HG02870 (cell line): Measurements from ENCODE around the gene ZBTB7C.

Experiments used
- ATAC-seq: cut with Tn5 transposase; IDR thresholded peaks from one replicate; pipeline ENCODE4 v1.9.1; 2021; ENCODE audit warnings: mild to moderate bottlenecking, moderate library complexity; ENCODE audit not compliant: unreplicated experiment

The ZBTB7C gene

DNA sequence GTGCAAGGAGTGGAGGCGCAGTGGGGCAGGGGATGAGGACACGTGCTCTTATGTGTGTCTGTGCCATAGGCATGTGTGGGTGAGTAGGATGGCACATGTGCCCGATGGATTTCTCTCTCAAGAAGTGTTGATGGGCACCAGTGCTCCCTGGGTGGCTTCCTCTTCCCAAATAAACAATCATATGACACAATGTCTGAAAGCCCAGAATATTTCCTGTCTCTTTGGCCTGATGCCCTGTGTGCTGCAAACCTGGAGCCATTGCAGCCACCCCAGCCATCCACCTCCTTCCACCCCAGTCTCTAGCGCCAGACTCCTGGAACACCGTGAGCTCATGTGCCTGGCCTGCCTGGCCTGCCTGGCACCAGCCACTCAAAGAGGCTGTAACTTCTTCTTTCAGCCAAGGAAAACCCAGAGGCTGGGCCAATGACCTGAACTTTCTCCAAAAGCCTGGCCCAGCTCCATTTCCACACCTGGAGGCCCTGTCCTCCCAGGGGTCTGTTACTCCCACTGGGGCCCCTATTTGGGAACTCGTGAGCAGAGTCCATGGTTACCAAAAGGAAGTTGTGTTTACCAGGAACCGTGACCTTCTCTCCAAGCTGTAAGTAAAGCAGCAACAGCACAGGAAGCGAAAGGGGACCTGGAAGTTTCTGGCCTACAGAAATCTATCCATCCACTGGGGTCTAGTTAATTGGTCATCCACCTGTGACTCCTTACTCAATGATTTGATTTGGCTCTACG lies 9.5 kb upstream of the ZBTB7C start:
- no peak for ATAC-seq

- no peak for ATAC-seq
Measured at GRCh38 chr18:48417985-48418384, 8.8 kb upstream of the ZBTB7C start.

DNA sequence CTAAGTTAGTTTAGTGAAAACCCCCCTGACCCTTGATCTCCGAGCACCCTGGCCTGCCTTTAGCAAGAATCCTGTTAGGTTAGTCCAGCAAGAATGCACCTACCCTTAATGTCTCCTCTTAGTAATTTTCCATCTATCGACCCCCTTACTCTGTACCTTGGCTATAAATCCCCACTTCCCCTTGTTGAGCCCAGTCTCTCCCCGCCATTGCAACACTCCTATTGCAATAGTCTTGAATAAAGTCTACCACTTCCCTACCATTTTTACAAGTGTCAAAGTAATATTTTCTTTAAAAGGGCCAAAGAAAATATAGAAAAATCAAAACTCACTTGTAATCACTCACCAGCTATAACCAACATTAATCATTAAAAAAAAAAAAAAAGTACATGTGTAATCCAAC lies 4.2 kb upstream of the ZBTB7C start:
- no peak for ATAC-seq

DNA sequence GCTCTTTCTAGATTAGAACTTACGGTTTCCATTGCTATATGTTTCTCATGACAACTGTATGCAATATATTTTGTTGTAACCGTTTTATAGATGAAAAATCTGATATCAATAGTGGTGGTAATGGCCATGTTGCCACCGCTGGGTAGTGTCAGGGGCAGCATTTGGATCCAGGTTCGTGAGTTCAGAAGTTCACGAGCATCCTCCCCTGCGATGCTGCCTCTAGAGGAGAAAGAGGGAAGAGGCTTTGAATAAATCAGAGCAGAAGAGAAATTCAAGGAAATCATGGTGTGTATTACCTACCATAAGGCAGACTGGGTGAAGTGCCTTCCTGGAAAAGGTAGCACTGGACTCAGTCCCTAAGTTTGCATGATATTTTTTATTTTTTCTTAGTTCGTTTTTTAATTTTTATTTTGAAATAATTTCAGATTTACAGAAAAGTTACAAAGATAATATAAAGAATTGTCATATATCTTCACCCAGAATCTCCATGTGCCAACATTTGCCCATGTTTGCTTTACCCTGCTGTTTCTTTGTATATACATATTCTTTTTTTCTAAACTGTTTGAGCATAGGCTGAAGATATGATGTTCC lies 3.3 kb upstream of the ZBTB7C start:
- ATAC-seq, result no peak

GRCh38 chr18:48410095-48410920 lies 1.1 kb upstream of the ZBTB7C start:
- ATAC-seq, result peak; percentile 97

- ATAC-seq, result no peak
Measured at GRCh38 chr18:48409591-48410094, 460 bp upstream of the ZBTB7C start.

GRCh38 chr18:48408111-48408726 lies 964 bp downstream of the ZBTB7C start:
- ATAC-seq, result no peak

DNA sequence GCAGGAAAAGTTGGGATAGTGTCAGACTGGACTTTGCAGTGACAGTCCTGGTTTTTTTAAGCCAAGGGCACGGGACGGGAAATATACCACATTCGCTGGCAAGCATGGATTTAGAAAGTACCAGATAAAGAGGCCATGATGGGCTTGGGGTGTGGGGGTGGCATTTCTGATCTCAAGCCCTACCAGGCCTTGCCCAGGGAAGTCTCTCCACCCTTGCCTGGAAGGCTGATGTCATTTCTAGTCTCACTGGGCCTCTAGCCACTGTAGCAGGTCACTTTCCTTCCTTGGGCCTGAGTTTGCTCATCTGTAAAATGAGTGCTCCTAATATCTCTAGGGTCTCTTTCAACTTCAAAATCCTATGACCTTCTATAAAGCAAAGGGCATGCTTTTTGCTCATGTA lies 1.8 kb downstream of the ZBTB7C start:
- no peak for ATAC-seq

- no peak for ATAC-seq
Measured at GRCh38 chr18:48405978-48406377, 3.2 kb downstream of the ZBTB7C start.

DNA sequence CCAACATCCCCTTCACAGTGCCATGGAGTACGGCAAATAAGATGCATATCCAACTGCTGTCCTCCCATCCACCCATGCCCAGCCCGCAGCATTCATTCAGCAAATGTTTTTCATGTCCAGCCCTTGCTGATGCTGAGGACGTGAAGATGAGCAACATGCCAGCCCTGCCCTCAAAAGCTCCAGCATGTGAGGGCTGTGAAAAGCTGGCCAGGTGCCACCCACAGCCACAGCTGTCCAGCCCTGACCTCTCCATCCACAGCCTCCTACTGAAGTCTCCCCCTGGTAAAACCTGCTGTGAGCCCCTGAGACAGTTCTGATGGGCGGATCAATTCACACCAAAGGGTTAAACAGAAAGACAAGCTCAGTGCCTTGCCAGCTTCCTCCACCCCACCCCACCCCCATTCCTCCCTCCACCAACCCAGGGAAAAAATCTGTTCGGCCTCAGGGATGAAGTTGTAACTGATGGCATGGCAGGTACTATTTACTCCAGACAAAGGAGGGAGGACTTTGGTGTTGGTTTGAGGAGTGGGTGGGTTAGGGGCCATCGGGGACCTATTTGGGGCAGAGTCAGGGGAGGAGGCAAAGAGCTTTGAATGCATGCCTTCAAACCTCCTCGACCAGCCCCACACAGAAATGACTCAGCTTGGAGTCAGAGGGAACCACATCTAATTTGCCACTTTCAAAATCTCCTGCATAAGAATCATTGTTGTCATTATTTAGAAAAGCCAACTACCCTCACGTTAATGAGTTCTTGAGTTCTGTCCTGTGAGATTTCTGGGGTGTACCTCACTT lies 4.3 kb downstream of the ZBTB7C start:
- no peak for ATAC-seq

DNA sequence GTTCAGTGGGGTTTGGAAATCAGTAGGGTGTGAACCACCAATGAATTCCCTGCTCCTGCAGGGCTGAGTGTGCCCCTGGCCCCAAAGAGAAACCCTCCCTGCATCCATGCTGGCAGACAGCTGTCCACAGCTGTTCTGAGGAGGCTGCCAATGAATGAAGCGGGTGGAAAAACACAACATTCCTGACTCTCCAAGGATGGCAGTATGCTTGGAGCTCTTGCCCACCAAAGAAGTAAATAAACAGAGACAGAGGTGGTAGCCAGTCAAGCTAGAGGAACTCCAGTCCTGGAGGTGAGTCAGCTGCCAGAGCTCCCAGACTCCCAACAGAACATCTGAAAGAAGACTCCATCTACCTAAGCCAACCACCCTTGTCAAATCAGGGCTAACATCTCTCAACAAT lies 6.2 kb downstream of the ZBTB7C start:
- no peak for ATAC-seq

DNA sequence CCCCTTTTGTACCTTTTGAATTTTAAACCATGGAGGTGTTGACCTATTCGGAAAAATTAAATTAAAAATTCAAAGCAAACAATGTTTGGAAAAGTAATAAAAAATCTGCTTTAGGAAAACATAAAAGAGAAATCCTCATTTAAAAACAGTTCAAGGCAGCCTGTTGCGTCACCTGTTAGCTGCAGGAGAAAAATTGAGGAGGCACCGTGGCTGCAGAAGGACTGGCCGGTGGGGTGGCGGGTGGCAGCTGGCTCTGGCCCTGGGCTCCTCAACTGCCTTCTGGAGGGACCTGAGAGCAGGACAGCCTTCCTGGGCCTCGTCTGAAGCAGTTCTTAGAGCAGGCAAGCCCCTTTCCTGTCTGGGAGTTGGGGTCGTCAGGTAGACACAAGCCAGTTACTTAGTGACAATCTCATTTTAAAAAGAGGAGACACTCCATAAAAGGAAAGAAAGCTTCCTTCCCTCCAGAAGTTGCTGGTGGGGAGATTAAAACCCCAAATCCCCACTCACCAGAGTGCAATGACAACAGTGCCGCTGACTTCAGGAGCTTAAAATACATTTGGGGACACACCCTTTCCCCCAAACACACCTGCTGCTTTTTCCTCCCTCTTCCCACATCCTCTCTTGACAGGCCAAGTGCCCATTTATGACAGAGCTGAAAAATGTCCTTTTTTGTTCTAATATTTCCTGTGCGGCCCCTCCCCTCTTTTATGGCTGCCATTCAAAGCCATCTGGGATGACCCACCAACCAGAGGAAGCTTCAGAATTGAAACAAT lies 9.7 kb downstream of the ZBTB7C start:
- no peak for ATAC-seq

DNA sequence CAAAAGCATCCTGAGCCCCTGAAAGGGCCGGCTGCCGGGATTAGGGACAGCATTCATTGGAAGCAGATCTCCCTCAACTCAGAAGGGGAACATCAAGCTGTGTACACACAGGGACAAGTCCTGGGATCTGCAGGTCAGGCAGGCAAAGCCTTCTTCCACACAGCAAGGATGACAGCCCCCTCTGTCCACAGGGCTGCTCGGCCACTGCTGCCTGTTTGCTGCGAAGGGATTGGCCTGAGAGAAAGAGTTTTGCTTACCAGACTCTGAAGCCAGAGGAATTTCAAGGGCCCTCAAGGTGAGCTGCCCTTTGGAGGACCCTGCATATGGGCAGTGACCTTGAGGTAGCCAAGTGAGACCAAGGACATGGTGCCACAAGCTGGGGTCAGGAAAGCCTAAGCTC lies 11.1 kb downstream of the ZBTB7C start:
- no peak for ATAC-seq

- no peak for ATAC-seq
Measured at GRCh38 chr18:48397021-48397420, 12.2 kb downstream of the ZBTB7C start.

GRCh38 chr18:48396561-48396960 lies 12.6 kb downstream of the ZBTB7C start:
- ATAC-seq, result no peak

DNA sequence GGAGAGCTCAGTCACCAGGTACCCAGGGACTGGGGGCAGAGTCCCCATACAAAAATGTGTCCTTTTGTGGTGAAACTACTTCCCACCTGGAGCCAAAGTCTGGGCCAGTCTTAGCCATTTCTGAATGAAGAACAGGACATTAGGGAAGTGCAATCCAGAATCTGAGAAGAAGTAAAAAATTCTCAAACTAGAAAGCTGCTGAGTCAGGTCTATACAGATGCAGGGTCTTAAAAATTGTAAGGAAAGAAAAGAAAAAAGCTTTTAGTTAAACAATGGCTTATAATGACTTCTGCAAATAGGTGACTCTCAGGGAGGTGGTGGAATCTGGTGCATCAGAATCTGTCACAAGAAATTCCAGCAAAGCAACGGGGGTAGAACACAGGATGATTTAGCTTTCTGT lies 13.5 kb downstream of the ZBTB7C start:
- ATAC-seq, result no peak

DNA sequence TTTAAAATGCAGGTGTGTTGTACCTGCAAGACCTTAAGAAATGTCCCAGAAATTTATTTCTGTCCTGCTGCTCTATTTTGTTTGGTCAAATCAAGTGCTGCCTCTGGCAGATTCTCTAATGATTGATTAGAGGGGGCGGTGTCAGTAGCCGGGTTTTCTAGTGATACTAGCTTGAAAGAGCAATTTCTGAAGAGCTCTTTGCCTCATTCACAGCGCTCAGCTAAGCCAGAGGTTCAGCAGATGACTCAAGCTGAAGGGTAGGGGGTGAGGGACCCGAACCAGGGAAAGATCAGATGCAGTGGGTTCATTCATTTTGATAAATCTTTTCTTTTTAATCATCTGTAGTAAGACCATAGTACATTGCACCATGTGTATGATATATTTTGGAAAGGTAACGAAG lies 15.0 kb downstream of the ZBTB7C start:
- ATAC-seq, result no peak

DNA sequence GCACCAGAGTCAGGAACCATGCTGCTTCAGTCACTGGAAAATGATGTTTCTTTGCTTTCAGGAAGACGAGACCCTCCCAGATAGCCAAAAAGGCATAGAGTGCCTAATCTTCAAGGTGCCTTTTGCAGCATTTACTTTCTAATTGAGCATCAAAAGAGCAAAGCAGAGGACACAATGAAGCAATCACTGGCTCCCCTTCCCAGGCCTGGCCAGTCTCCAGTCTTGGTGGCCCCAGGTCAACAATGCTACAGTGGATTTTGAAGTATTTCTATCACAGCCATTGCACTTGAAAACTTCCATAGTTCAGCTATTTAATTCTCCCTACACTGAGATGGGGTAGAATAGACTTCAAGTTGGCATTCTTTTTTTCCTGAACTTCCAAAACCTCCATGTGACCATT lies 15.4 kb downstream of the ZBTB7C start:
- ATAC-seq, result no peak

- ATAC-seq, result no peak
Measured at GRCh38 chr18:48393170-48393569, 16.0 kb downstream of the ZBTB7C start.

DNA sequence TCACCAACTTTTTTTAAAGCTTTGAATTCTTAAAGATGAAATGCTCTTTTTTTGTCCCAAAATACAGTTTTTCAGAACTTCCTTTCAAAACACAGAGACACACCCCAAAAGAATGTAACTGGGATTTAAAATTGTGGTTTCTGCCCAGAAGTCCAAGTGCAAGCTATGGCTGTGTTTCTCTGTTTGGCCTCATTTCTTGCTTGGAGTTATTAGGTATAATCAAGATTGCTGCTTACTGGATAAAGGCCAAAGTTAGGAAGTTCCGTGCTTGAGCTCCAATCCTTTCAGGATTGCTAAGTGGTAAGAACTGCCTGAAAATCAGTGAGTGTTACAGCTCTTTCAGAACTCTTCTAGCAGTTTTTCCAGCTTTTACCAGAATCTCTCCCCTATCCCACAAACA lies 16.9 kb downstream of the ZBTB7C start:
- no peak for ATAC-seq
